ENCODE measurements around the gene MLYCD. TPM values are rescaled to one million over a fixed set of nuclear protein-coding genes. Genes with fewer than 3 reads are reported as not detected.

The MLYCD gene
- total RNA-seq, 2 donors from 2014 or later, result 8.7 to 9.8 TPM

DNA sequence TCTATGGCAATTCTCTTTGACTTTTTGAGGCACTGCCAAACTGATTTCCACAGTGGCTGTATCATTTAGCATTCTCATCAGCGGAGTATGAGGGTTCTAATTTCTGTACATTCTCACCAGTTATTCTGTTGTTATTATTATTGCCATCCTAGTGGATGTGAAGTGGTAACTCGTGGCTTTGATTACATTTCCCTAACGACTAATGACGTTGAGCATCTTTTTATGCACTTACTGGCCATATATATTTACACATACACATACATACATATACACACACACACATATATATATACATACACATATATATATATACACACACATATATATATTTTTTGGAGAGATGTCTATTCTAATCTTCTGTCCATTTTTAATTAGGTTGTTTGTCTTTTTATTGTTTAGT lies 3.7 kb upstream of the MLYCD start:
- DNase-seq, result no peak
- intact Hi-C loops (cut with DNase I, micrococcal nuclease), result no loop called here
- no peak for ATAC-seq

DNA sequence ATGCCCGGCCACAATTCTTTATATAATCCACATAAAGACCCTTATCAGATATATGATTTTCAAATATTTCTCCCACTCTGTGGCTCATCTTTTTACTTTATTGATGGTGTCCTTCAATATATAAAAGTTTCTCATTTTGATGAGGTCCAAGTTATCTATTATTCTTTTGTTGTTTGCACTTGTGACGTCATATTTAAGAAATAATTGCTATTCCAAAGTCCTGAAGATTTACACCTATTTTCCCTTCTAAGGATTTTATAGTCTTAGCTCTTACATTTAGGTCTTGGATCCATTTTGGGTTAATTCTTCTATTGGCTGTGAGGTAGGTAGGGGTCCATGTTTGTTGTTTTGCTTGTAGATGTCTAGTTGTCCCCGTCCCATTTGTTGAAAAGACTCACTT lies 3.0 kb upstream of the MLYCD start:
- DNase-seq (no peak), ATAC-seq (no peak)
- intact Hi-C loops (cut with DNase I, micrococcal nuclease), result no loop called here

DNA sequence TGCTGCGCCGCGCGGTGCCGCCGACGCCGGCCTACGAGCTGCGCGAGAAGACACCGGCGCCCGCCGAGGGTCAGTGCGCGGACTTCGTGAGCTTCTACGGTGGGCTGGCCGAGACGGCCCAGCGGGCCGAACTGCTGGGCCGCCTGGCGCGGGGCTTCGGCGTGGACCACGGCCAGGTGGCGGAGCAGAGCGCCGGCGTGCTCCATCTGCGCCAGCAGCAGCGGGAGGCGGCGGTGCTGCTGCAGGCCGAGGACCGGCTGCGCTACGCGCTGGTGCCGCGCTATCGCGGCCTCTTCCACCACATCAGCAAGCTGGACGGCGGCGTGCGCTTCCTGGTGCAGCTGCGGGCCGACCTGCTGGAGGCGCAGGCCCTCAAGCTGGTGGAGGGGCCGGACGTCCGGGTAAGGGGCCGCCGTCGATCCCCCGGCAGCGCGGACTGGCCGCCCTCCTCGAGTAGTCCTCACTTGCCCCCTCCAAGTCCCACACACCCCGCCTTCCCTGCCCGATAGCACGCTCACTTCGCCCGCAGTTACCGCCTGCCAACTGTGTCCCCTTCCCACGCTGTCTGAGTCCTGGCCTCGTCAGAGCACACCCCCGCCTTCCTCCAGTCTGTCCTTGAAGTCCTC lies 470 bp downstream of the MLYCD start:
- DNase-seq (peak; percentile 57 to 72), ATAC-seq (peak; percentile 67)
- intact Hi-C loops (cut with DNase I, micrococcal nuclease), result no loop called here

DNA sequence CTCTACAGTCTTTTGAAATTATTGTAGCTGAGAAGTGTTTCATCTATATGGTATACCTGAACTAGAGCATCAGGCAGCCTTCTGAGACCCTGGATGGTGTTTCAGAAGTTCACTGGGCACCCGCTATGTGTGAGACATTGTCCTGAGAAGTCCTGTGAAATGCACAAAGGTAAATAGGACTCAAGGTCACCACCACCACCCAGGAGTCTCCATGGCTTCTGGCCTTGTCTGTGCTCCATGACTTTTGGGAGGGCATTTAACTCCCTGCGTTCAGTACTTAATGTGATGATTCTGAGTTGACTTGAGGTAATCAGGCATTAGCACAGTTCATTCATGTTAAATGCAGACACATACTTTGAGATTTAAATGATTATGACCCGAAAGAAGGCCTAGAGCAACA lies 1.1 kb downstream of the MLYCD start:
- ATAC-seq, result no peak
- DNase-seq, result no peak
- intact Hi-C loops (cut with DNase I, micrococcal nuclease), result loop anchor here in 1 of 2 donors (10.0 kb wide), 1 partner anchor 75 kb away; no protein-coding TSS in a partner anchor

DNA sequence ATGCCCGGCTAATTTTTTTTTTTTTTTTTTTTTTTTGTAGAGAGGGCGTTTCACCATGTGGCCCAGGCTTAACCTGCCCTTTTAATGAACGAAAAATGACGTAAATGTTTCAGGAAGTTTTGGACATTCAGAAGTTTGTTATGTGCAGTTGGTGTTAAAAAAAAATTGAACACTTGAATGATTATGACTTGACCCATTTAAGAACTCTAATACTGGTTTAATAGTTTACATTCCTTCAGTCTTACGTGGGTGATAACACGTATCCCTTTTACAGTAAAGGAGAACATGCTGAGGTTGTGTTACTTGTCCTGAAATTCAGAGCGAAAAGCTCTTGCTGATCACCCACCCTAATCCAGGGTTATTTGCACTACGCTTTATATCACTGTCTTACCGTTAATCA lies 1.7 kb downstream of the MLYCD start:
- no peak for DNase-seq
- intact Hi-C loops (cut with DNase I, micrococcal nuclease), result loop anchor here in 1 of 2 donors (10.0 kb wide), 1 partner anchor 76 kb away; no protein-coding TSS in a partner anchor

DNA sequence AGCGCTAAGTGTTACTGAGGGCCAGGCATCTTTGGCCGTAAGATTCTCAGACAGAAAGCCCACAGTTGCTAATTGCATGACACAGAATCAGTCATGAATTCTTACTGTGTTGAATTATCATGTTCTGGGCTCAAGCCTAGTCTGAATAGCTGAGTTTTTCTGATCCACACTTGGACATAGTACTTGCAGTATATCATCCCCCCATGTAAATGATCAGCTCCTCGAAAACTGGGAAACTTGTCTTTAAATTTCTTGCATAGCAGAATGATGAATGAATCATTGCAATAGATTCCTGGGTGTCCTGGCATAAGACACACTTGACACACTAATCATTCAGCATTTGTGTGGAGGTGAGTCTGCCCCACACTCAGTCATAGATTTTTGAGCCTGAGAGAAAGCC lies 2.2 kb downstream of the MLYCD start:
- DNase-seq (no peak), ATAC-seq (no peak)
- intact Hi-C loops (cut with DNase I, micrococcal nuclease), result loop anchor here in 1 of 2 donors (10.0 kb wide), 1 partner anchor 76 kb away; no protein-coding TSS in a partner anchor

More for the DNA sequence above, 1.7 kb downstream of the MLYCD start:
- ATAC-seq, result no peak

DNA sequence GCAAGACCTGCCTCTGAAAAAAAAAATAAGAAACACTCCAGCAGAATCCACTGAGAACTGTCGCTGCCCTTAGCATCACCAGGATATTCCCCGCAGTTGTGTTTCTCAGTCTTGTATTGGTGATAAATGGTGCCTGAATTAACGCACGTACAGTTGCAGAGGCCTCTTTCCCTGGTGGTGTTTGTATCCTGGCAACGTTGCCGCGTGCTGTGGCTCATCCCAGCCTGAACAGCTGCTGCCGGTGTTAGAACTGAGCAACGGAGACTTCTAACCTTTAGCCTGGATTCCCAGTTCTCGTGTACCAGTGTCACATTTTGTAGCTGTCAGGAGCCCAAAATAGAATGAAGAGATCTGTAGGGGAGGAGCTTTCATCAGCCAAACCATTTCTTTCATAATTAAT lies 4.8 kb downstream of the MLYCD start:
- ATAC-seq (no peak), DNase-seq (no peak)

DNA sequence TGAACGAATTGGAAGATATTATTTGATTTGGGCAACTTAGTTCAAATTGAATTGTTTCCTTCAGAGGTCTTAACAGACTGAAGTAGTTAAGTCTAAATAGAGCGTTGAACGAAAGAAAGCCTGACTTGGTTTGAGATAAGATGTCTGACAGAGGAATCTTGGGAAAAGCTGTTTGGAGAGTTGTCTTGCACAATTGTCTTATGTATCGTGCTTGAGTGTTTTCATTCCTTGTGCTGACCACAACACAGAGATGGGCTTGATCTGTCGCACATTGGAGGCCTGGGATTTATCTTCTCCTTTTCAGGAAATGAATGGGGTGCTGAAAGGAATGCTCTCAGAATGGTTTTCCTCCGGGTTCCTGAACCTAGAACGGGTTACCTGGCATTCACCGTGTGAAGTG lies 7.8 kb downstream of the MLYCD start:
- intact Hi-C loops (cut with DNase I, micrococcal nuclease), result loop anchor here in 1 of 2 donors (10.0 kb wide), 1 partner anchor 82 kb away; no protein-coding TSS in a partner anchor
- no peak for ATAC-seq
- no peak for DNase-seq

More for the DNA sequence above, 4.8 kb downstream of the MLYCD start:
- intact Hi-C loops (cut with DNase I, micrococcal nuclease), result loop anchor here in 1 of 2 donors (10.0 kb wide), 1 partner anchor 79 kb away; no protein-coding TSS in a partner anchor

DNA sequence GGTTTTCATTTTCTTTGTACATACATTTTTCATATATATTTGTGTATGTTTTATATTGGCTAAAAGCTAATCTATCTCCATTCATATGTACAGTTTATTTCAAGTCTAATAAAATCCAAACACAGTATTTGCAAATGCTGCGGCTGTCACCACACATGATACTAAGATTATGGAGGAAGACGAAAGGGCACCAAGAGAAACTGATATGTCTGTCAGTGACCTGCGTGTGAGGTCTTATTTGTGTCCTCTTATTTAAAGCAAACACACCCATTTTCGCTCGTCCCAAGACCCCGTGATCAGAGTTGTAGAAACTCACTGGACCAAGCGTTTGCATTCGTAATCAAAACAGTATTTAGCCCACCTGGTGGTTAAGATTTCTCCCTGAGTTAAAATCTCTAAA lies 8.2 kb downstream of the MLYCD start:
- intact Hi-C loops (cut with DNase I, micrococcal nuclease), result loop anchor here in 1 of 2 donors (10.0 kb wide), 1 partner anchor 82 kb away; no protein-coding TSS in a partner anchor

DNA sequence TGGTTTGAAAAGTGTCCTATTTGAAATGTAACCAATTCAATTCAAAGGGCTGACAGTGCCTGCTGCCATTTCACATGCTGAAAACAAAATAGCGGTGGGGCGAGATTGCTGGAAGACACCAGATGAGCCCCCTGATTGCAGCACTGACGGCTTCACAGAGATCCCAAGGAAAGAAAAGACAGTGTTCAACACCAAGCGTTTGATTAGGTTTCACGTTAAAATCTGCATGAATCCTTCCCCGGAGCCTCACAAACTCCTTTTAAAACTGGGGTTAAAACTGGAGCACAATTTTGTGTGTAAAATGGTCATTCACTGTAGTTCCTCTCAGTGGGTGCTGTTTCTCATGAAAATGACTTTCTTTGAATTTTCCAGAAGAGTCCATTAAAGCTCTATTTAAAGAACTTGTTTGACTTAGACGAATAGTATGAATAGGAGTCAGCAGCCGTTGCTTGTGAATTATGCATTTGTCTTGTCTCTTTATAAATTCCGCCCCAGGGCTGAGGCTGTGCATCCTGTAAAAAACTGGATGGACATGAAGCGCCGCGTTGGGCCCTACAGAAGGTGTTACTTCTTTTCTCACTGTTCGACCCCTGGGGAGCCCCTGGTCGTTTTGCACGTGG lies 8.8 kb downstream of the MLYCD start:
- DNase-seq, result no peak
- ATAC-seq, result no peak

More for the DNA sequence above, 8.2 kb downstream of the MLYCD start:
- ATAC-seq (no peak), DNase-seq (no peak)

DNA sequence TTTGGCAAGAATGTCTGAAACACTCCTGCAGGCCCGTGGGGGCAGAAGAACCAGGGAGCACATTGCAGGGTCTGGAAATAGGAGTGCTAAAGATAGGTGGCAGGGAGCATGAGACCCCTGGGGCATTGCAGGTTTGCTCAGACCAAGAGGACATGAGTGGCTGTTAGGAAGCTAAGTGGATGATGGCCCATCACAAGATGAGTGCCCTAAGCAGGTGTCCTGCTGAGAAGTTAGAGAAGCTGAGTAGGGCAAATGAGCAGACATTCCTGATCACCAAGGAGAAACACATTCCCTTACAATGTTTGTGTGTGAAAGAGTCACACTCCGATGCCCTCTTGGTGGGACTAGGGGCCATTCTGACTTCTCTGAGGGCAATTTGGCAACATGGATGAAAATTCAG lies 9.9 kb downstream of the MLYCD start:
- DNase-seq, result no peak
- no peak for ATAC-seq
- intact Hi-C loops (cut with DNase I, micrococcal nuclease), result loop anchor here in 1 of 2 donors (10.0 kb wide), 1 partner anchor 84 kb away; no protein-coding TSS in a partner anchor

More for the DNA sequence above, 8.8 kb downstream of the MLYCD start:
- intact Hi-C loops (cut with DNase I, micrococcal nuclease), result loop anchor here in 1 of 2 donors (10.0 kb wide), 1 partner anchor 83 kb away; no protein-coding TSS in a partner anchor

DNA sequence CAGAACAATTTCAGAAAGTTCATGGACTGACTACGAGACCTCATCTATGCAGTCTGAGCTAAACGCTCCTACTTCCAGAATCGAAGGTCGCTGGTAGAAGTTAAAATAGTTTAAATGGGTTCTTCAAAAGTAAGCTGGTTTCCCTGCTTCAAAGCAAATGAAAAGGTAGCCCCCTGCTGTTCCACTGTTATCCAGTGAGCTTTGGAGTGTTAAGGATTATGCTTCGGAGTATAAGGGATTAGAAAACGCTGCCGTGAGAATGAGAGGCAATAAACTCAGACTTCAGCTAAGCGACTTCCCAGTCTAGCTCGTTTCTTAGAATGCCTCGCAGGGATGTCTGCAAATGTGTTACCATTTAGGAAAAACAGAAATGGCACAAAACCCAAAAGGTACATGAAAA lies 12.4 kb downstream of the MLYCD start:
- ATAC-seq (no peak), DNase-seq (no peak)
- intact Hi-C loops (cut with DNase I, micrococcal nuclease), result no loop called here

DNA sequence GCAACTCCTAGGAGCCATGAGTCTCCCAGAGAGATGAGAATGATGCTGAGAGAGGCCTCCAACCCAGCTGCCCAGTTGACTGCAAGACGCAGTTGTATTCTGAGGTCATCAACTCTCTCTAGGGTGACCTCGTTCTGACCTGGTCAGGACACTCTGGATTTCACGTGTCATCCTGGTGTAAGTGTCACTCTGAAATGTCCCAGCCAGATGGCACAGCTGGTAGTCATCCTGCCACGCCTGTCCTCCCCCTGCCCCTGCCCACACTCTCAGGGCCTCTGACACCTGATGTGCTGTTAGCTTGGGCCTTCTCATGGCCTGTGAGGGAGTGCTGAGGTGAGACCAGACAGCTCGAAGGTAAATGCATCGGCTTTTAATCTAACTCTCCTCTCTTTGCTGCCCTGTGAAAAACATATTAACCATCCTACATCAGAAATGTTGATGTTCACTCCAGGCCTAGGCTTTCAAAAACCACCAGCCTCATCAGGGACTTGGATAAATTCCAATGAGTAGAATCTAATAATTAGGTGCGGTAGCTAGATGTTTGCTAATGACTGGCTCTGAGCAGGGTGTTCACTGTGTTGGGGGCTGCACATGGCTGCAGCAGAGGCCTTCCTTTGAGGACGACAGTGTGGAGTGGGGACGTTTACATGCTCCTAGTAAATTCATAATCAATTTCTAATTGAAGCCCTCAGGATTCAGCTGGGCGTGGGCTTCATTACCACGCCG lies 13.8 kb downstream of the MLYCD start:
- intact Hi-C loops (cut with DNase I, micrococcal nuclease), result no loop called here
- ATAC-seq (peak; percentile 9), DNase-seq (no peak)

DNA sequence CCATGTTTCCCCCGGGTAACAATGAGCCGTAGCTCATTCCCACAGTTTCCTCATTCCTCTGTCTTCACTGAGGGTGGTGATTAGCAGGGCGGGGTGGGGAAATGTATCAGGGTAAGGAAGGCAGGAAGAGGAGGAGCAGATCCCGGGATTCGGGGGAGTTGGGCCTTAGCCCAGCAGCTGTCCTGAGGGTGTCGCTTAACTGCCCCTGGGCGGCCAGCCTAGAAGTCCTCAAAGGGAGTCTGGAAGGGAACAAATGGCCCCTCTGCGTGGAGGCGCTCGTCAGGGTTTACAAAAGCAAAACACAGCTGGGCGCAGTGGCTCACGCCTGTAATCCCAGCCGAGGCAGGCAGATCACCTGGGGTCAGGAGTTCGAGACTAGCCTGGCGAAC lies 14.3 kb downstream of the MLYCD start:
- intact Hi-C loops (cut with DNase I, micrococcal nuclease), result no loop called here
- peak; percentile 38 for ATAC-seq
- DNase-seq, result no peak

DNA sequence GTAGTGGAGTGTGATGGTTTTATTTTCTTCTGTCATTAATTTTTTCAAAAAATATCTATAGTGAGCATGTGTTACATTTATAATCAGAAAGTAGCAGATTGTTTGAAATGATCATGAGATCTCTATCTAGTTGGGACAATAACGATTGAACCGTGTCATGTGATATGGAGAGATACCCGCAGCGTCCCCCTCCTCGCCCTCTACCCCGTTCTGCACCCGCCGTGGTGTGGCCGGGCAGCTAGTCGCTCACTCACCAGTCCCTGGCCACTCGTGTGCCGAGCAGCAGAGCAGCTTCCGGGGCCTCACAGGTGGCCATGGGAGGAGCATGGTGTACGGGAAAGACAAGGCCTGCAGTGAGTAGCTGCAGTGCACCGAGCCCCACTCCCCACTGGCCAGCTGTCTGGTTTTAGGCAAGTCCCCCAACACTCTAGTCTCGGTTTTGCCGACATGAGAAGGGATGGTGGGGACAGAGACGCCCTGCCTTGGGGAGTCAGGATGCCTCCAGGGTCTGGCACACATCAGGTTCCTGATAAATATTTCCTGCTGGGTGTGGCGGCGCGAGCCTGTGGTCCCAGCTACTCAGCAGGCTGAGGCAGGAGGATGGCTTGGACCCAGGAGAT lies 15.3 kb downstream of the MLYCD start:
- DNase-seq (no peak), ATAC-seq (no peak)
- intact Hi-C loops (cut with DNase I, micrococcal nuclease), result no loop called here

DNA sequence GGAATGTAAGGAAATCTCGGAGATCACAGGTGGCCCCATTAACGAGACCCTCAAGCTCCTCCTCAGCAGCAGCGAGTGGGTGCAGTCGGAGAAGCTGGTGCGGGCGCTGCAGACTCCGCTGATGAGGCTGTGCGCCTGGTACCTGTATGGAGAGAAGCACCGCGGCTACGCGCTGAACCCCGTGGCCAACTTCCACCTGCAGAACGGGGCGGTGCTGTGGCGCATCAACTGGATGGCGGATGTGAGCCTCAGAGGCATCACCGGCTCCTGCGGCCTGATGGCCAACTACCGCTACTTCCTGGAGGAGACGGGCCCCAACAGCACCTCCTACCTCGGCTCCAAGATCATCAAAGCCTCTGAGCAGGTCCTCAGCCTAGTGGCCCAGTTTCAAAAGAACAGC lies 16.2 kb downstream of the MLYCD start:
- no peak for DNase-seq
- ATAC-seq, result no peak
- intact Hi-C loops (cut with DNase I, micrococcal nuclease), result no loop called here

DNA sequence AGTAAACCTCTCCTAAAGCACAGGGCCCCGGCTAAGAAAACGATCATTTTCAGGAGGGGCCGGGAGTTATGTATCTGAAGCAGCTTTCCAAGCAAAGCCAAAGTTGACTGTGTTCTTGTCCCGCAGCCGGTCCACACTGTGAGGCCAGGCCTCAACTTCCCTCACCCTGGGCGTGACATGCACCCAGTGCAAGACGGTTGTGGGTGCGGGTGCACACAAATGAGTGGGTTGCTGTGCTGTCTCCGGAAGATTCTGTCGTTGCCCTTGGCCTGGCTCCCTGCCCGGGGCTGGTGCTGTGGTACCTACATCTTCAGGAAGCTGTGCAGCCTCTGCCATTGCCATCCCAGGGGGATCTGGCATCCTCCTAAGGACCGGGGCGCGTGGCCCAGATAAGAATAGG lies 16.6 kb downstream of the MLYCD start:
- DNase-seq, result no peak

DNA sequence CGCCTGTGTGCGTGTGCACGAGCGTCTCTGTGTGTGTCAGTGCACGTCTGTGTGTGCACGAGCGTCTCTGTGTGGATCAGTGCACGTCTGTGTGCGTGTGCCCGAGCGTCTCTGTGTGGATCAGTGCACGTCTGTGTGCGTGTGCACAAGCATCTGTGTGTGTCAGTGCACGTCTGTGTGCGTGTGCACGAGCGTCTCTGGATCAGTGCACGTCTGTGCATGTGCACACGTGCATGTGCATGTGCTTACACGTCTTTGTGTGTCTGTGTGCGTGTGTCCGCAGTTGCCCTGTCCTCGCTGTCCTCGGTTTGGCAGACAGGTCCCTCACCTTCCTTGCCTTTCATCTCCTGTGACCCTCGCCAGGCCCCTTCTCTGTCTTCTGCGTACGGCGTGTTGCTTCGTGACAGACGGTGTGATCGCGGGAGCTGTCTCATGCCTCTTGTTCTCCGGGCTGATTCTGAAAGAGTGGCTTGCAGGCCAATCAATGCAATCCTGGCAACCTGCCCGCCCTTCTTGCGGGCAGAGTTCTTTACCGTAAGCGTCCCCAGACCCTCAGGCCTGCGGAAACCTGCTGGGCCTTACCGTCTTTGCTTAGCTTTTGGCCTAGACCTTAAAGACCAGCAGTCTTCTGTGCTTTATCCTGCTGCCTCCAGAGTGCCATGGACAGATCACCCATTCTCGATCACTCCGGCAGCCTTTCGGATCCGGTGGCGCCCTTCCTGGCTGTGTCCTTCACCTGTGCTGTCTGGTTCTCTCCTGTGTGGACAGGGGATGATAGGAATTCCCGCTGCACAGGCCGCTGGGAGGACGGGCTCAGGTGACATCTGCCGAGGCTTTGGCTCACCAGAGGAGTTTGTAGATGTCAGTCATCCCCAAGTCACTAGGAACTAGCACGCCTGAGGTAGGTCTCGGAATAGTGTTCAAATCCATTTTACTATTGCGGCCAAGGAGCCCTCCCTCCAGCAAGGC lies 18.5 kb downstream of the MLYCD start:
- intact Hi-C loops (cut with DNase I, micrococcal nuclease), result no loop called here
- ATAC-seq, result no peak
- no peak for DNase-seq

More for the DNA sequence above, 16.6 kb downstream of the MLYCD start:
- intact Hi-C loops (cut with DNase I, micrococcal nuclease), result no loop called here
- ATAC-seq, result no peak

Data from left colon (tissue), 2 donors.